Psoas muscle (tissue), 8 donors: ENCODE measurements around the gene FGFRL1. TPM values are rescaled to one million over a fixed set of nuclear protein-coding genes. Genes with fewer than 3 reads are reported as not detected.

ENCODE experiments used
- ATAC-seq, 4 donors: fragments of 200-7000 bp; cut with Tn5 transposase; one replicate each; pipeline ENCODE4 v1.9.1; 2020; ENCODE audit warnings: moderate library complexity in 3 of 4, mild to moderate bottlenecking in 2 of 4
- DNase-seq, 2 donors: peaks; one replicate each; pipeline ENCODE4 v3.0.0-alpha.2; 2020
- H3K27ac ChIP-seq: fragments of 200-600 bp; one replicate; pipeline ENCODE4 v1.8.0; 2022
- H3K27me3 ChIP-seq, 3 donors: fragments of 200-600 bp in 1 of 3; one replicate each; pipeline versions ENCODE4 v1.6.1 to v1.8.0; 2013 to 2022; ENCODE audit warnings: low read length in 2 of 3, mild to moderate bottlenecking in 2 of 3, moderate library complexity in 1 of 3; ENCODE audit not compliant: insufficient read depth in 3 of 3
- H3K36me3 ChIP-seq, 2 donors: fragments of 200-600 bp in 1 of 2; one replicate each; pipeline versions ENCODE4 v1.6.1 to v1.8.0; 2013 to 2022; ENCODE audit warnings: low read depth in 1 of 2, mild to moderate bottlenecking in 1 of 2, moderate library complexity in 1 of 2; ENCODE audit not compliant: insufficient read depth in 1 of 2
- H3K4me1 ChIP-seq: fragments of 200-600 bp; one replicate; pipeline ENCODE4 v1.8.0; 2022
- H3K4me3 ChIP-seq: fragments of 200-600 bp; one replicate; pipeline ENCODE4 v1.8.0; 2022; ENCODE audit warnings: mild to moderate bottlenecking
- H3K9me3 ChIP-seq: fragments of 200-600 bp; one replicate; pipeline ENCODE4 v1.8.0; 2022
- CTCF ChIP-seq: fragments of 200-600 bp; IDR thresholded peaks from one replicate; pipeline ENCODE4 v1.8.0; 2022; ENCODE audit warnings: antibody characterized with exemption
- WGBS, 3 donors: extraction: QIAGEN DNeasy Blood & Tissue Kit; methylation state at CpG; one replicate each; pipeline versions ENCODE4 v1.1.6 to v1.1.7; 2013; 5-methylcytosine and 5-hydroxymethylcytosine counted together
- intact Hi-C, 2 donors: fragments of 100-400 bp; cut with DNase I; formaldehyde crosslinking; loops; one replicate each; pipeline versions ENCODE4 v1.11.0 to v1.14.2; 2022
- polyA plus RNA-seq, 3 donors: library from polyadenylated mRNA; stranded (reverse); fragments of 200-250 nt; gene quantifications; one replicate each; pipeline ENCODE4 v1.2.3, GENCODE V29; 2013
- total RNA-seq, 4 donors: library from RNA; stranded (reverse); fragmentation: NEBNext Ultra II Directional in 2 of 4; extraction: Animal tissue kit (Norgen Biotek cat#: 25700) in 2 of 4; gene quantifications; one replicate each; pipeline versions ENCODE4 v1.2.1 to v1.2.4, GENCODE V29; 2021 to 2023
- donor health status: healthy with polysubstance abuse.
- donor health status: DM: no; HTN: no; CAD: no; lungs with moderate emphysema.
- donor health status: Bipolar disorder and iron deficiency.
- donor health status: healthy.
- donor health status: DM: yes; HTN: yes; CAD: no.
- donor health status: DM: no; HTN: no; CAD: no.
- donor health status: DM: no; HTN: no; CAD: no.
- donor health status: DM: yes; HTN: yes; CAD: no.

Gene FGFRL1
- total and polyA plus RNA-seq, 7 donors: 9.8 to 41.2 (median 15.5) TPM

- ATAC-seq (peak in 2 of 4 donors; percentile 24 to 27), DNase-seq (peak in 1 of 2 donors; percentile 66)
- no peak for TF ChIP-seq CTCF
- Histone ChIP-seq H3K4me3 (no peak overlapping the region), H3K27ac (no peak overlapping the region), H3K9me3 (no peaks in the 10 kb centered on the region), H3K27me3 (peaks cover 0 to 63% (median 7%) of the 10 kb centered on the region in 3 donors), H3K36me3 (no peaks in the 10 kb centered on the region), H3K4me1 (peaks cover 7% of the 10 kb centered on the region)
- WGBS, 3 donors: 57 to 66% (median 63%) methylated on average over 34 of the region's 34 CpGs
- intact Hi-C loops: no loop called here
These were observed 44.5 kb downstream of the FGFRL1 start for GRCh38 chr4:1055721-1056590.

GRCh38 chr4:1056671-1057402, 45.4 kb downstream of the FGFRL1 start:
- no peak for TF ChIP-seq CTCF

GRCh38 chr4:1057403-1057745, 45.9 kb downstream of the FGFRL1 start:
- DNase-seq (no peak), ATAC-seq (no peak)
- peaks cover 7% of the 10 kb centered on the region for H3K4me1 ChIP-seq
- no peaks in the 10 kb centered on the region for H3K36me3 ChIP-seq
- no peak for TF ChIP-seq CTCF
- no peak overlapping the region for H3K27ac ChIP-seq
- no peak overlapping the region for H3K4me3 ChIP-seq
- WGBS, 3 donors: 53 to 72% (median 67%) methylated on average over 7 of the region's 7 CpGs
- H3K9me3 ChIP-seq: no peaks in the 10 kb centered on the region
- H3K27me3 ChIP-seq: peaks cover 0 to 63% (median 11%) of the 10 kb centered on the region in 3 donors
- intact Hi-C loops: no loop called here

More at GRCh38 chr4:1056671-1057402, 45.4 kb downstream of the FGFRL1 start:
- no peak for ATAC-seq
- DNase-seq: no peak
- Histone ChIP-seq H3K27ac (no peak overlapping the region), H3K27me3 (peaks cover 0 to 63% (median 11%) of the 10 kb centered on the region in 3 donors), H3K9me3 (no peaks in the 10 kb centered on the region), H3K4me1 (peaks cover 7% of the 10 kb centered on the region), H3K36me3 (no peaks in the 10 kb centered on the region), H3K4me3 (no peak overlapping the region)
- 75 to 78% (median 77%) methylated on average over 28 of the region's 28 CpGs for WGBS, 3 donors
- intact Hi-C loops: no loop called here

GRCh38 chr4:1058198-1058996, 47.0 kb downstream of the FGFRL1 start:
- TF ChIP-seq CTCF: no peak
- Histone ChIP-seq H3K27me3 (peaks cover 0 to 61% (median 11%) of the 10 kb centered on the region in 3 donors), H3K9me3 (no peaks in the 10 kb centered on the region), H3K36me3 (no peaks in the 10 kb centered on the region), H3K4me3 (no peak overlapping the region), H3K4me1 (no peaks in the 10 kb centered on the region), H3K27ac (no peak overlapping the region)
- intact Hi-C loops: no loop called here
- DNase-seq: no peak
- WGBS, 3 donors: 60 to 64% (median 62%) methylated on average over 35 of the region's 35 CpGs
- no peak for ATAC-seq
